ENCODE data around the gene SLC12A1.

SLC12A1 gene

GRCh38 chr15:48205981-48206380 is at the start of gene SLC12A1:
SLC12A1 (plus strand) TSS chr15:48206302; CDS start chr15:48207720, 1,418 bp downstream.
- no peak for DNase-seq

GRCh38 chr15:48168616-48169015 is 37.5 kb upstream of the SLC12A1 start:
- DNase-seq: no peak

- DNase-seq: peak; percentile 25 to 47
Measured at GRCh38 chr15:48170981-48171380, 35.1 kb upstream of the SLC12A1 start.

GRCh38 chr15:48175126-48175525 is 31.0 kb upstream of the SLC12A1 start:
- DNase-seq: no peak

GRCh38 chr15:48176112-48176511 is 30.0 kb upstream of the SLC12A1 start:
- no peak for DNase-seq

- no peak for DNase-seq
Measured at GRCh38 chr15:48176957-48177356, 29.1 kb upstream of the SLC12A1 start.

GRCh38 chr15:48177383-48177765 is 28.7 kb upstream of the SLC12A1 start:
- DNase-seq: peak; percentile 21 to 74

GRCh38 chr15:48177766-48178647 is 28.1 kb upstream of the SLC12A1 start, which contains the start of gene MYEF2:
MYEF2 (minus strand) TSS chr15:48178295; CDS start chr15:48178237, 58 bp downstream.
- peak; percentile 69 to 86 for DNase-seq

- DNase-seq: no peak
Measured at GRCh38 chr15:48178648-48178931, 27.5 kb upstream of the SLC12A1 start.

- DNase-seq: no peak
Measured at GRCh38 chr15:48182749-48183148, 23.4 kb upstream of the SLC12A1 start.

- DNase-seq: no peak
Measured at GRCh38 chr15:48185529-48185928, 20.6 kb upstream of the SLC12A1 start.

- no peak for DNase-seq
Measured at GRCh38 chr15:48186271-48186670, 19.8 kb upstream of the SLC12A1 start.

GRCh38 chr15:48190932-48191573 is 15.0 kb upstream of the SLC12A1 start:
- DNase-seq: no peak

- no peak for DNase-seq
Measured at GRCh38 chr15:48191574-48192225, 14.4 kb upstream of the SLC12A1 start, which contains the start of gene CTXN2. CTXN2 (plus strand) TSS chr15:48191665; CDS start chr15:48201301, 9,636 bp downstream.

GRCh38 chr15:48202068-48202467 is 4.0 kb upstream of the SLC12A1 start:
- DNase-seq: no peak

GRCh38 chr15:48221261-48221660 is 15.2 kb downstream of the SLC12A1 start:
- DNase-seq: no peak

- peak; percentile 52 to 73 for DNase-seq
Measured at GRCh38 chr15:48221885-48222284, 15.8 kb downstream of the SLC12A1 start.

GRCh38 chr15:48222627-48223026 is 16.5 kb downstream of the SLC12A1 start:
- no peak for DNase-seq

GRCh38 chr15:48225771-48226170 is 19.7 kb downstream of the SLC12A1 start:
- DNase-seq: no peak

GRCh38 chr15:48230498-48230897 is 24.4 kb downstream of the SLC12A1 start:
- DNase-seq: no peak

GRCh38 chr15:48233246-48233645 is 27.1 kb downstream of the SLC12A1 start:
- DNase-seq: no peak

GRCh38 chr15:48239334-48239733 is 33.2 kb downstream of the SLC12A1 start:
- no peak for DNase-seq

GRCh38 chr15:48242015-48242414 is 35.9 kb downstream of the SLC12A1 start:
- no peak for DNase-seq

- no peak for DNase-seq
Measured at GRCh38 chr15:48242535-48242934, 36.4 kb downstream of the SLC12A1 start.
